GM18861 (cell line): Measurements from ENCODE around the gene SPRYD3.
A peak's percentile ranks its signal among the peaks of the same experiment; 100 is the strongest.

ENCODE experiments used
- ATAC-seq: cut with Tn5 transposase; IDR thresholded peaks from one replicate; pipeline ENCODE4 v1.9.1; 2021; ENCODE audit not compliant: unreplicated experiment

The SPRYD3 gene

GRCh38 chr12:53063708-53064612 is 15.2 kb downstream of the SPRYD3 start:
- no peak for ATAC-seq

- no peak for ATAC-seq
Measured at GRCh38 chr12:53062977-53063707, 16.0 kb downstream of the SPRYD3 start.

- ATAC-seq, result no peak
Measured at GRCh38 chr12:53062011-53062961, 16.9 kb downstream of the SPRYD3 start.

DNA sequence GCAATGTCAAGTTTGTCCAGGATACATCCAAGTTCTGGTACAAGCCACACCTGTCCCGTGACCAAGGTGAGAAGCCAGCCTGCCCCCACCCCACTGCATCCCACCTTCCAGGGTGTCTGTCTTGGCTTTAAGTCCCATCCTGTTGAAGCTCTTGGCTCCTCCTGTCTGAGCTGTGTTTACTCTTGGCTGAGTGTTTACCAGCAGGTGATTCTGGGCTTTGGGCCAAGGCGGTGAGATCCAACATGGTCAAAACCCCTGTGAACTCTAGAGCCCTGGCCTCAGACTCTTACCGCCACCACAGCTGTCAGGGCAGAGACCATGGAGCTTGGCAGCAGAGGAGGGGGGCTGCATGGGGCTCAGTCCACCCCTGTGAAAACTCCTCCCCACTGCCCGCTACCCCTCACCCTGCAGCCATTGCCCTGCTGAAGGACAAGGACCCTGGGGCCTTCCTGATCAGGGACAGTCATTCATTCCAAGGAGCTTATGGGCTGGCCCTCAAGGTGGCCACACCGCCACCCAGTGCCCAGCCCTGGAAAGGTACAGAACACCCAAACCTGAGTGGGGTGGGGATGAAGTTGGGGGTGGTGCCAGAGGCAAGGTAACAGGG is 17.7 kb downstream of the SPRYD3 start:
- no peak for ATAC-seq

GRCh38 chr12:53060721-53061276 is 18.4 kb downstream of the SPRYD3 start:
- ATAC-seq, result no peak

DNA sequence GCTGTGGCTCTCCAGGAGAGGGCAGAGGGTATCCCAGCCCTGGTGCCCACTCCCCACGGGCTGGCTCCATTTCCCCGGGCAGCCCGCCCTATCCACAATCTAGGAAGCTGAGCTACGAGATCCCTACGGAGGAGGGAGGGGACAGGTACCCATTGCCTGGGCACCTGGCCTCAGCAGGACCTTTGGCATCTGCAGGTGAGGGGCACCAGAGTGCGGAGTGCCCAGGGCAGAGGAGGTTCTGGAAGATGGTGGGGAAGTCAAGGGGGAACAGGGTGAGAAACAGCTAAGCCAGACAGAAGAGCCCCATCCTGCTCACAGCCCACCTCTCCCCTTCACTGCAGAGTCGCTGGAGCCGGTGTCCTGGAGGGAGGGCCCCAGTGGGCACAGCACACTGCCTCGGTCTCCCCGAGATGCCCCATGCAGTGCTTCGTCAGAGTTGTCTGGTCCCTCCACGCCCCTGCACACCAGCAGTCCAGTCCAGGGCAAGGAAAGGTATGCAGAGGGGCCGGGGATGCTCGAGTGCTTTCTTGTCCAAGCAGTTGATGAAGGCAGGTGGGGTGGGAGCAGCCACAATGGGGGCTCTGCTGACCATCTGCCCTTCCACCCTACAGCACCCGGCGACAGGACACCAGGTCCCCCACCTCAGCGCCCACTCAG is 19.0 kb downstream of the SPRYD3 start:
- no peak for ATAC-seq

GRCh38 chr12:53059434-53060063 is 19.6 kb downstream of the SPRYD3 start:
- no peak for ATAC-seq

DNA sequence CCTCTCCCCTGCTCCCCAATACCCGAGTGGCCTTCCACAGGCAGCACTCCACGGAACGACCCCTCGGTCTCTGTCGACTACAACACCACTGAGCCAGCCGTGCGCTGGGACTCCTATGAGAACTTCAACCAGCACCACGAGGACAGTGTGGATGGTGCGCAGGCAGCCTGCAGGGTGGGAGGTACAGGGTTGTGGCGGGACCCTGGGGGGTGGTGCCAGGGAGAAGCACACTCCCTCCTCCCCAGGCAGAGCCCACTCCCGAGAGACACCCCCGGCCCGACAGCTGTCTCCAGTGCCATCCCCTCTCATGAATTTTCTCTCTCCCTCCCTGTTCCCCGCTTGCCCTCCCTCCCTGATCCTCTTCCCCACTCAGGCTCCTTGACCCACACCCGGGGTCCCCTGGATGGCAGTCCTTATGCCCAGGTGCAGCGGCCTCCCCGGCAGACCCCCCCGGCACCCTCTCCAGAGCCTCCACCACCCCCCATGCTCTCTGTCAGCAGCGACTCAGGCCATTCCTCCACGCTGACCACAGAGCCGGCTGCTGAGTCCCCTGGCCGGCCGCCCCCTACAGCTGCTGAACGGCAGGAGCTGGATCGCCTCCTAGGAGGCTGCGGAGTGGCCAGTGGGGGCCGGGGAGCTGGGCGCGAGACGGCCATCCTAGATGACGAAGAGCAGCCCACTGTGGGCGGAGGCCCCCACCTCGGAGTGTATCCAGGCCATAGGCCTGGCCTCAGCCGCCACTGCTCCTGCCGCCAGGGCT is 20.3 kb downstream of the SPRYD3 start:
- no peak for ATAC-seq

- no peak for ATAC-seq
Measured at GRCh38 chr12:53057816-53058500, 21.2 kb downstream of the SPRYD3 start.

DNA sequence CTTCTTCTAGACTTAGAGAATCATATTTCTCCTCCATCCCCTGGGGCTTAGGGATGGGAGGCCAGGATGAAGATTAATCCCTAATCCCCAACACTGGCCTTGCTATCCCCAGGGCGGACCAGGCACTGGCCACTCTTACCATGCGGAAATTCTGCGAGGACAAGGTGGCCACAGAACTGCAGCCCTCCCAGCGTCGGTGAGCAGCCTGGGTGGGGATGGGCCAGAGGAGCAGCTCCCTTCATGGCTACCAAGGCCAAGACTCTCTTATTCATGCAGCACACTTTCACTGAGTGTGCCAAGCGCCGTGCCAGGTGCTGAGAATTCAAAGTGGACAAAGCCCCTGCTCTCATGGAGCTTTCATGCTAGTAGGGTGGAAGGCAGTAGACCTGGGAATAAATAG is 22.3 kb downstream of the SPRYD3 start:
- ATAC-seq, result no peak

GRCh38 chr12:53056296-53056695 is 22.9 kb downstream of the SPRYD3 start:
- no peak for ATAC-seq

GRCh38 chr12:53055471-53056266 is 23.5 kb downstream of the SPRYD3 start:
- ATAC-seq, result no peak

GRCh38 chr12:53054112-53054878 is 24.9 kb downstream of the SPRYD3 start:
- ATAC-seq, result peak; percentile 85

DNA sequence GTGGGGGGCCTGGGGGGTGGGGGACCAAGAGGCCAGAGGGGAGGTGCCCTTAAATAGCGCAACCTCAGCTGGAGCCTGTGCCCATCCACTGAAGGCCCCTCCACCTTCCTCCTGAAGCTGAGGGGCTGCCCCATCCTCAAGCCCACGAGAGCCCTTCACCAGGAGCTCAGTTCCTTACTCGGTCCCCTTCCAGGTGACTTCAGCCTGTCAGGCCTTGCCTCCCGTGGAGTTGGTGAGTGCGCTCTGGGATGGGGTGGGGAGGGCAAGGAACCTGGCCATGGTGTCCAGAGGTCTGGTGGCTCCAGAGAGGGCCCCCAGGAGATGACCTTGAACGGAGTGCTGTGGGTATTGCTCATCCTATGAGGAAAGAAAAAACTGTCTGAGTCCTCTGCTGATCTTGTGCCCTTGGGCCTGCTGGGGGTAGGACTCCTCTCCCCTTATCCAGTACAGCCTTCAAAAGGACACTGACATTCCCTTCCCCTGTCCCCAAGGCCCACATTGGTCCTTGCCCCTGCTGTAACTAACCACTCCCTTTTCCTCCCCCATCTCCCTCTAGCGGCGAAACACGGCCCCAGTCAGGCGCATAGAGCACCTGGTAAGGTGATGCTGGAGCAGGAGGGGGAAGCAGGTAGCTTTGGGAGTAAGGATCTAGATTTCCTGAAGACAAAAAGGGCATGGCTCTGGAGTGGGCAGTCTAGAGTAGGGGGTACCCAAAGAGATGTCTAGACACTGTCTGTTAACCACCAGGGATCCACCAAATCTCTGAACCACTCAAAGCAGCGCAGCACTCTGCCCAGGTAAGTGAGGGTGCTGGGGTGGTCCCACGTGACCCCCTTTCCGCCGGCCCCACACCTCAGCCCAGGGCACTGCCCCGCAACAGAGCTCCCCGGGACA is 25.7 kb downstream of the SPRYD3 start:
- ATAC-seq, result no peak

DNA sequence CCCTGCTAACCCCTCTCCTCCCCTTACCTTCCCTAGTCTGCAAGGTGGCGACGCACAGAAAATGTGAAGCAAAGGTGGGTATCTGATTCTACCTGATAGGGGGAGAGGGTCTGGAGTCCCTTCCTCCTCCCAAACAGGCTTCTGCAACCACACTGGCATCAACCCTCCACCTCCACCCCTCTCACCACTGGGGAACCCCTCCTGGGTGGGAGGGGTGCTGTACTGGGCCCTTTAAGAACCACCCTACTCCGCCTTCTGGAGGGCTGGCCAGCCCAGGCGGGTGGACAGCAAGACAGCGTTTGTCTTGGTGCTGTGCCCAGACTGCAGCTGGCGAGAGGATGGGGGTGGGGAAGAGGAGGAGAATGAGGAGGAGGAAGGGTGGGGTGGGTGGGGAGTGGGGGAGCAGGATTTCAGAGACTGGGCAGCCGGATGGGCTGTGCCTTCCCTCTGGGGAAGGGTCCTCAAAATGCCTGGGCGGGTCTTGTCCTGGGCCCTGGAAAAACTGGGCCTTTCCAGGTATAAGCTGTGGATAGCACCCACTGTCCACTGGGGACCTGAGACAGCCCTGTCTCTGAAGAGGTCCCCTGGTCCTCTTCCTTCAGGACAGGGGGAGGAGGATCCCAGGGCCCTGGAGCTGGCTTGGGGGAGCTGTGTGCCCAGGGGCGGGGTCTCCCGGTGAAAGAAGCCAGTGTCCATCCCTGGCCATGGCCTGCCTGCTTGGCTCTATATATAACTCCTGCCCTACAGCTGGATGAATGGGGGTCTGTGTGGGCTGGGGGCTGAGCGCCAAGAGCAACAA is 26.6 kb downstream of the SPRYD3 start:
- no peak for ATAC-seq
